ENCODE results near the gene RPA4.
"Not testable (repeated sequence)": the region's sequence is repeated elsewhere in the genome, so short reads cannot be mapped to it uniquely, and the experiment has no call there.

RPA4 gene, protein sequence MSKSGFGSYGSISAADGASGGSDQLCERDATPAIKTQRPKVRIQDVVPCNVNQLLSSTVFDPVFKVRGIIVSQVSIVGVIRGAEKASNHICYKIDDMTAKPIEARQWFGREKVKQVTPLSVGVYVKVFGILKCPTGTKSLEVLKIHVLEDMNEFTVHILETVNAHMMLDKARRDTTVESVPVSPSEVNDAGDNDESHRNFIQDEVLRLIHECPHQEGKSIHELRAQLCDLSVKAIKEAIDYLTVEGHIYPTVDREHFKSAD

DNA sequence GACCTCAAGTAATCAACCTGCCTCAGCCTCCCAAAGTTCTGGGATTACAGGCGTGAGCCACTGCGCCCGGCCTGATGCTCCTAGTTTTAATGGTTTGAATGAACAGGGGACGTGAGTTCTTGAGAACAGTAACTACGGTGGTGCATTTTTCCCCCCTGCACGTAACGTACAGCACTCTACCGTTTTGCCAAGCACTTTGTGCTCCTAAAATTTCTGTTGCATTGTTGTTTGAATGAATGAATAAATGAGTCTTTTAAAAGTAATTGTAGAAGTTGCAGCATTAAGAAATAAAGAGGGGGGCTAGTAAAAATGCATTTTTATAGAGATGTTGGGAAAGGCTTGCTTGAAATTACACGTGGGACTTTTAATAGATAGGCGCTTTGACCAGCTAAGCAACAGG is at the start of gene RPA4:
TSS of gene RPA4 (plus strand) at position 301 of the 400 bp plus-strand sequence. CDS start 403 bp downstream, outside the sequence.
- Mint-ChIP-seq H3K4me3 (no peak within 1 kb of the TSS), H3K27ac (no peak within 1 kb of the TSS), H3K36me3 (peaks cover 4% of the 10 kb centered on the region), H3K9me3 (no peaks in the 10 kb centered on the region), H3K4me1 (no peaks in the 10 kb centered on the region), H3K27me3 (no peaks in the 10 kb centered on the region)

GRCh38 chrX:96834137-96834536 is 49.6 kb upstream of the RPA4 start:
- H3K36me3 Mint-ChIP-seq = no peaks in the 10 kb centered on the region
- H3K4me1 Mint-ChIP-seq = no peaks in the 10 kb centered on the region
- H3K4me3 Mint-ChIP-seq = no peak overlapping the region
- H3K27me3 Mint-ChIP-seq = no peaks in the 10 kb centered on the region
- H3K27ac Mint-ChIP-seq = no peak overlapping the region
- no peaks in the 10 kb centered on the region for H3K9me3 Mint-ChIP-seq

DNA sequence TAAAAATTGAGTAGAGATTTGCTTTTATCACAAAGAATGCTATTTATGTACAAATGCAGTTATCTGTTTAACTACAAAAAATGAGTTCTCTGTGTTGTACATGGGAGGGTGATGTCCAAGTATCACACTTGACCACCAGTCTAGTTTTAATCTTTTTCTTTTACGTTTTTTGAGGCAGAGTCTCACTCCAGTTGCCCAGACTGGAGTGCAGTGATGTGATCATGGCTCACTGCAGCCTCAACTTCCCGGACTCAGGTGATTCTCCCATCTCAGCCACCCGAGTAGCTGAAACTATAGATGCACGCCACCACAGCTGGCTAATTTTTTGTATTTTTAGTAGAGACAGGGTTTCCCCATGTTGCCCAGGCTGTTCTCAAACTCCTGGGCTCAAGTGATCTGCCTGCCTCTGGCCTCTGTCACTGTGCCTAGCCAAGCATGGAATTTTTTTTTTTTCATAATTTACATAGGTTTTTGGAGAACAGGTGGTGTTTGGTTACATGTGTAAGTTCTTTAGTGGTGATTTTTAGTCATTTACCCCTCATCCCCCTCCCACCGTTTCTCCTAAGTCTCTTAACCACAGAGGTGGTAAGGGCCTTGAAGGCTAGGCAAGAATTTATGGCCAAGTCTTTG is 47.9 kb upstream of the RPA4 start:
- Mint-ChIP-seq H3K36me3 (no peaks in the 10 kb centered on the region), H3K27me3 (no peaks in the 10 kb centered on the region), H3K9me3 (no peaks in the 10 kb centered on the region), H3K27ac (no peak overlapping the region), H3K4me3 (no peak overlapping the region), H3K4me1 (no peaks in the 10 kb centered on the region)

- H3K9me3 Mint-ChIP-seq = no peaks in the 10 kb centered on the region
- no peaks in the 10 kb centered on the region for H3K27me3 Mint-ChIP-seq
- H3K4me3 Mint-ChIP-seq = no peak overlapping the region
- H3K4me1 Mint-ChIP-seq = no peaks in the 10 kb centered on the region
- no peak overlapping the region for H3K27ac Mint-ChIP-seq
- peaks cover 2% of the 10 kb centered on the region for H3K36me3 Mint-ChIP-seq
These were observed 45.9 kb upstream of the RPA4 start for GRCh38 chrX:96837808-96838207.

DNA sequence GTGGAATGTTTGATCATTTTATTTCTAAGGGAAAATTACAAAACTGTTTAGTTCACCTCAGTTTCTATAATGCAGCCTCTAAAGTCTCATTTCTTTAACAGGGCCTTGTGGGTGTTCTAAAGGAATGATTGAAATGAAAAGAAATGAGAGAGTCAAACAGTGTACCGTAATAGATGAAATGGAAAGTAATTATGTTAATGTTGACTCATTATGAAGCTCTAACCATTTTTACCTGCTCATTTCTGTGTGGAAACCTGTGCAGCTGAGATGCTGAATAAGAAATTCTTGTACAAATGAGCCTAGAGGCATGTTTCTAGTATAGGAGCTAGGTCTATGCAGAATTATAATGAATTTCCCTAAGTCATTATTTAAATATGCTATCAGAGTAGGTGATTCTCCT is 45.2 kb upstream of the RPA4 start:
- Mint-ChIP-seq H3K9me3 (no peaks in the 10 kb centered on the region), H3K36me3 (peaks cover 2% of the 10 kb centered on the region), H3K4me1 (no peaks in the 10 kb centered on the region), H3K27me3 (no peaks in the 10 kb centered on the region), H3K4me3 (no peak overlapping the region), H3K27ac (no peak overlapping the region)

DNA sequence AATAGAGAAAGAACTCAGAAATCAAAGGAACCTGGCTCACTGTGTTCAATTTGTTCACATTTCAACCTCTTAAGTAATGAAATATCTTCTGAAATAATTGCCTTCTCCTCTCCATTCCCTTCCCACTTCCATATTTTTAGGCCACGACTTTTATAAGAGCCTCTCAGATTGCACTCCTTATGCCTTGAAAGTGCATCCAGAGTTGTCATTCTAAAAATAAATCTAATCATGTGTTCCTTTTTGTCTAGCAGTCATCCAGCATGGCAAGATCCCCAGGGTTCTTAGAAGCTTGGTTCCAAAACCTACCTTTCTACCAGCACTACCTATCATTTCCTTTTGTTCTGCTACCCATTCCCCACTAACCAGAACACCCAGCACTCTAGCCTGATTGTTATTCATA is 42.4 kb upstream of the RPA4 start:
- H3K4me3 Mint-ChIP-seq = no peak overlapping the region
- H3K27ac Mint-ChIP-seq = no peak overlapping the region
- no peaks in the 10 kb centered on the region for H3K4me1 Mint-ChIP-seq
- H3K27me3 Mint-ChIP-seq = no peaks in the 10 kb centered on the region
- H3K9me3 Mint-ChIP-seq = no peaks in the 10 kb centered on the region
- H3K36me3 Mint-ChIP-seq = peaks cover 2% of the 10 kb centered on the region

DNA sequence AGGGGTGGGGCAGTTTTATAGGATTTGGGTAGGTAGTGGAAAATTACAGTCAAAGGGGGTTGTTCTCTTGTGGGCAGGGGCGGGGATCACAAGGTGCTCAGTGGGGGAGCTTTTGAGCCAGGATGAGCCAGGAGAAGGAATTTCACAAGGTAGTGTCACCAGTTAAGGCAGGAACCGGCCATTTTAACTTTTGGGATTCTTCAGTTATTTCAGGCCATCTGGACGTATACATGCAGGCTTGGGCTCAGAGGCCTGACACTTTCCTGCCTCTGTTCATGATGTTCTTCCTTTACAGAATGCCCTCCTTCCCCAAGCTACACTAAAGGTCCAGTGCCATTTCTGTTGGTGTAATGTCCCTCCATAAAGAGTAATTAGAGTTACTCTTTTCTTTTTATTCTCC is 41.8 kb upstream of the RPA4 start:
- H3K4me3 Mint-ChIP-seq, H3K27ac Mint-ChIP-seq, H3K36me3 Mint-ChIP-seq, H3K27me3 Mint-ChIP-seq, H3K4me1 Mint-ChIP-seq, H3K9me3 Mint-ChIP-seq: not testable (repeated sequence)

- H3K4me3 Mint-ChIP-seq = no peak overlapping the region
- no peaks in the 10 kb centered on the region for H3K9me3 Mint-ChIP-seq
- H3K36me3 Mint-ChIP-seq = peaks cover 2% of the 10 kb centered on the region
- no peaks in the 10 kb centered on the region for H3K27me3 Mint-ChIP-seq
- no peaks in the 10 kb centered on the region for H3K4me1 Mint-ChIP-seq
- H3K27ac Mint-ChIP-seq = no peak overlapping the region
These were observed 40.1 kb upstream of the RPA4 start for GRCh38 chrX:96843566-96843965.

DNA sequence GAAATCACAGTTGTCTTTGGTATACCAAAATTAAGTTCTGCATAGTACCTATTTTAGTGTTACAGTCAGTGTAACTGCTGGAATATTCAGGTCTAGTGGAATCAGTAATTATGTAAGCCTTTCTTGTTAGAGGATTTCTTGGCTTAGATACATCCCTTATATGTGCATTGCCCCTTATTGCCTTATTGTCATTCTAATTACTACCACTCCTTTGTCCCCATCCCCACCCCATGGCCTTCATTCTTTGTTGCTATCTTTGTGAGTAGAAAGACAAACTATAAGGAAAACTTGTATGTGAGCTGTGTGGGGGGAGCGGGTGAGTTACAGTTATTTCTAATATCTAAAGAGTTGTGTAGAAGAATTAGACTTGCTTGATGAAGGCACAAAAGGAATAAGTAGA is 36.9 kb upstream of the RPA4 start:
- H3K4me3 Mint-ChIP-seq = no peak overlapping the region
- H3K27ac Mint-ChIP-seq = no peak overlapping the region
- H3K4me1 Mint-ChIP-seq = no peaks in the 10 kb centered on the region
- no peaks in the 10 kb centered on the region for H3K27me3 Mint-ChIP-seq
- H3K36me3 Mint-ChIP-seq = no peaks in the 10 kb centered on the region
- H3K9me3 Mint-ChIP-seq = no peaks in the 10 kb centered on the region

DNA sequence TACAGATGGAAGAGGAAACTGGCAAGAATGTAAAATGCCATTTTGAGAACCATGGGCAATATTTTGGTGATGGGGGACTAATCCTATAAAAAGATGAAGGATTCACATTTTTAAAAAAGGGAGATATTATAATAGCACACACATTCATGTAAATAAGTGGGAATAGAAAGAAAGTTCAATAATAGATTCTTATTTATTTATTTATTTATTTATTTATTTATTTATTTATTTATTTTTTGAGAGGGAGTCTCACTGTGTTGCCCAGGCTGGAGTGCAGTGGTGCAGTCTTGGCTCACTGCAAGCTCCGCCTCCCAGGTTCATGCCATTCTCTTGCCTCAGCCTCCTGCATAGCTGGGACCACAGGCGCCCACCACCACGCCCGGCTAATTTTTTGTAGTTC is 24.3 kb upstream of the RPA4 start:
- not testable (repeated sequence) for H3K9me3 Mint-ChIP-seq, H3K4me3 Mint-ChIP-seq

DNA sequence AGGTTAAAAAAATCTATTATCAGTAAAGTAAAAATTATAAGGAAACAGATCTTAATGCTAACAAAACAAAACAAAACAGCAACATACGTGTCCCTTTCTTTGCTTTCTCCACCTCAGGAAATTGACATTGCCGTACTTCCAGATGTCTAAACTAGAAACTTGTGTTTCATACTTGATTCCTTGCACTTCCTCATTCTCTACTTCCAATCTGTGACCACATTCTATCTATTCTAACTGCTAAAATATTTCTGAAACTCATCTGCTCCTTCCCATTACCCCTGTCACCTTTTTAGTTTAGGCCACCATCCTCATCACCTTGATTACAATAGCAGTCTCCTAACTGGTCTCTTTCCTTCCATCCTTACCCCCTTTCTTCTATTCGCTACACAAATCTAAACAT is 22.5 kb upstream of the RPA4 start:
- Mint-ChIP-seq H3K9me3 (no peaks in the 10 kb centered on the region), H3K4me3 (no peak overlapping the region), H3K4me1 (no peaks in the 10 kb centered on the region), H3K36me3 (no peaks in the 10 kb centered on the region), H3K27me3 (no peaks in the 10 kb centered on the region), H3K27ac (no peak overlapping the region)

More for the DNA sequence above, 24.3 kb upstream of the RPA4 start:
- H3K27ac Mint-ChIP-seq, H3K4me1 Mint-ChIP-seq, H3K36me3 Mint-ChIP-seq, H3K27me3 Mint-ChIP-seq: not testable (repeated sequence)

DNA sequence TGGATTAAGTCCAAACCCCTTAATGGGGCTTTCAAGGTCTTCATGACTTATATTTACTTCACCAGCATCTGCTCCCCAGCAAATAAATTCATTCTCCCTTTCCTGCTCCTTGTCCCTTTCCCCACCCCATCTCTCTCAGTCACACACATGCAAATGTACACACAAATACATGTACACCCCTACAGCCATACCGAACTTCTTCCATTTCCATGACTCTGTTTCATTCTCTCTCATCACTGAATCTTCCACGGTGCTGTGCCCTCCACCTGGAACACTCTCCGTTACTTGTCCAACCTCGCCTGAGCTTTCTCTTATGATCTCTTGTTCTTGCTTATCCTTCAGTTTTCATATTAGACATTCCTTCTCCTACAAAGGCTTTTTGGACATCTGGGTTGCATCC is 22.0 kb upstream of the RPA4 start:
- Mint-ChIP-seq H3K36me3 (no peaks in the 10 kb centered on the region), H3K27me3 (no peaks in the 10 kb centered on the region), H3K9me3 (no peaks in the 10 kb centered on the region), H3K4me1 (no peaks in the 10 kb centered on the region), H3K4me3 (no peak overlapping the region), H3K27ac (no peak overlapping the region)

GRCh38 chrX:96884027-96884426 is 319 bp downstream of the RPA4 start:
- Mint-ChIP-seq H3K9me3 (no peaks in the 10 kb centered on the region), H3K4me1 (no peaks in the 10 kb centered on the region), H3K27me3 (no peaks in the 10 kb centered on the region), H3K27ac (no peak overlapping the region), H3K36me3 (peaks cover 4% of the 10 kb centered on the region), H3K4me3 (no peak overlapping the region)

GRCh38 chrX:96889726-96890125 is 6.0 kb downstream of the RPA4 start:
- H3K4me1 Mint-ChIP-seq = no peaks in the 10 kb centered on the region
- no peaks in the 10 kb centered on the region for H3K27me3 Mint-ChIP-seq

DNA sequence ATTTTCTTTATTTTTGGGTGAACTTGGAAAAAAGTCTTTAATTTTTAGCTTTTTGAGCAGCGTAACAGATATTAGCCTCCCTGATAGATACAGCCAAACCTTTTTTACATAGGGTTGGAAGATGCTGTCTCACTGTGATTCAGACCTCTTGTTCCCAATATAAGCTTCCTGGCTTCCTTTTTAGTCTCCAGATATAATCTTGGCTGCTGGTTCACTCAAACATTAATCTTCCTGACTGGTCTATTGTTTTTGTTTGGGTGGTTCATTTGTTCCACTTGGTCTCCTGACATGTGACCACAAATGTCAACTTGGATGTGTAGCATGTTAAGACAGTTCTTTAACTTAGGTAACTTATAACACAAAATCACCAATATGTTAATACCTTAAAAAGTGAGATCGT is 23.0 kb downstream of the RPA4 start:
- no peaks in the 10 kb centered on the region for H3K27me3 Mint-ChIP-seq
- H3K9me3 Mint-ChIP-seq = no peaks in the 10 kb centered on the region
- H3K36me3 Mint-ChIP-seq = peaks cover 3% of the 10 kb centered on the region
- H3K4me3 Mint-ChIP-seq = no peak overlapping the region
- no peaks in the 10 kb centered on the region for H3K4me1 Mint-ChIP-seq
- no peak overlapping the region for H3K27ac Mint-ChIP-seq

More at GRCh38 chrX:96889726-96890125, 6.0 kb downstream of the RPA4 start:
- no peak overlapping the region for H3K27ac Mint-ChIP-seq
- H3K4me3 Mint-ChIP-seq = no peak overlapping the region
- H3K9me3 Mint-ChIP-seq = no peaks in the 10 kb centered on the region
- peaks cover 4% of the 10 kb centered on the region for H3K36me3 Mint-ChIP-seq

DNA sequence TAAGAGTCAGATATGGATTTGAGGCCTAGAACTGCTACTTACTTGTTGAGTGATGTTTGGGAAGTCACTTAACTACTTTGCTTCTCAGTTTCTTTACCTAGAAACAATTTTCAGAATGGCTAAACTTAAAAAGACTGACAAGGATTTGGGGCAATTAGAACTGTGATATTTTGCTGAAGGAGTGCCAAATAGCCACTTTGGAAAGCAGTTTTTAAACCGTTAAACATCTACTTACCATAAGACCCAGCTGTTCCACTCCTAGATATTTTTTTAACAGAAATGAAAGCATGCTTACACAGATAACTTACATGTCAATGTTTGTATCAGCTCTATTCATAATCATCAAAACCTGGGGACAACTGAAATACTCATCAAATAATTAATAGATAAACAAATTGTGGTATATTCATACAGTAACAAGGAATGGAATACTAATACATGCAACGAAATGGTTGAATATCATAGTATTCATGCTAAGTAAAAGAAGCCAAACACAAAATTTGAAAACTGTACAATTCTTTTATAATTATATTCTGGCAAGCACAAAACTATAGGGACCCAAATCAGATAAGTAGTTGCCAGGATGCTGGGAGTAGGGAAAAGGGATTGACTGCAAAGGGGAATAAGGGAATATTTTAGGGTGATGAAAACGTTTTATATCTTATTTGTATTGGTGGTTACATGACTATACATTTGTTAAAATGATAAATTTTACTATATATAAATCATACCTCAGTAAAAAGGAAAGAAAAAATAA is 24.0 kb downstream of the RPA4 start:
- no peak overlapping the region for H3K4me3 Mint-ChIP-seq
- H3K27me3 Mint-ChIP-seq = no peaks in the 10 kb centered on the region

More for the DNA sequence above, 24.0 kb downstream of the RPA4 start:
- Mint-ChIP-seq H3K36me3 (peaks cover 4% of the 10 kb centered on the region), H3K9me3 (no peaks in the 10 kb centered on the region), H3K27ac (no peak overlapping the region), H3K4me1 (no peaks in the 10 kb centered on the region)
